ENCODE results near the gene ZNF580. TPM values are rescaled to one million over a fixed set of nuclear protein-coding genes. Genes with fewer than 3 reads are reported as not detected.

The ZNF580 gene
- 39.1 and 41.8 TPM in 2 replicates for total RNA-seq
- long read RNA-seq, result 0 reads

GRCh38 chr19:55640577-55641425 lies at the start of gene ZNF580:
ZNF580 (plus strand) TSS chr19:55641002; CDS start chr19:55642509, 1,507 bp downstream.
- peak; percentile 48 for DNase-seq (ENCODE audit: low read depth, low spot score)
- Mint-ChIP-seq H3K27ac (ENCODE audit: unreplicated experiment) (peak within 1 kb of the TSS; percentile 86), H3K36me3 (ENCODE audit: low read depth) (peaks cover 19% of the 10 kb centered on the region), H3K4me1 (peaks cover 53% of the 10 kb centered on the region), H3K9me3 (peaks cover 2% of the 10 kb centered on the region), H3K4me3 (peak within 1 kb of the TSS; percentile 96), H3K27me3 (ENCODE audit: low read depth) (peaks cover 21% of the 10 kb centered on the region)
- no peak for TF ChIP-seq CTCF (conservative IDR thresholded peaks at IDR 0.05)

DNA sequence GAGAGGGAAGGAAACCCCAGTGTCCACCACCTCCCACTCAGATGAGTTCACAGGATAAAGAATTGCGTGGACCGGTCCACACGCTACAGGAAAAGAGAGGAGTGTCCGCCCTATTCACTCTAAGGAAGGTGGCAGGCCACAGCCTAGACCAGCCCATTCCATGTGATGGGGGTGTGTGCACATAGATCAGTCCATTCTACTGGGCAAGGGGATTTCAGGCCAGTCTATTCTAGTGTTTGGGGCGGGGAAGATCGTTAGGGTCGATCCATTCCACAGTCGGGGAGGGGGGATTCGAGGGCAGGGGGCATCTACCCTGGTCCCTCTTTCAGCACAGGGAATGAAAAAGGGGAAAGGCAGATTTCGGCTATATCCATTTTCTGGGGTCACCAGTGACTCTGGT lies 49.2 kb upstream of the ZNF580 start:
- Mint-ChIP-seq H3K36me3 (ENCODE audit: low read depth) (peaks cover 23% of the 10 kb centered on the region), H3K9me3 (no peaks in the 10 kb centered on the region), H3K27me3 (ENCODE audit: low read depth) (no peaks in the 10 kb centered on the region), H3K4me1 (peaks cover 13% of the 10 kb centered on the region), H3K4me3 (peak overlapping the region; percentile 57), H3K27ac (ENCODE audit: unreplicated experiment) (no peak overlapping the region)
- TF ChIP-seq CTCF (conservative IDR thresholded peaks at IDR 0.05), result no peak
- no peak for DNase-seq (ENCODE audit: low read depth, low spot score)

GRCh38 chr19:55592391-55593090 lies 48.3 kb upstream of the ZNF580 start:
- H3K27me3 Mint-ChIP-seq (ENCODE audit: low read depth), result no peaks in the 10 kb centered on the region
- no peak overlapping the region for H3K27ac Mint-ChIP-seq (ENCODE audit: unreplicated experiment)
- H3K4me1 Mint-ChIP-seq, result peaks cover 3% of the 10 kb centered on the region
- H3K36me3 Mint-ChIP-seq (ENCODE audit: low read depth), result peaks cover 27% of the 10 kb centered on the region
- TF ChIP-seq CTCF (conservative IDR thresholded peaks at IDR 0.05), result no peak
- no peak overlapping the region for H3K4me3 Mint-ChIP-seq
- H3K9me3 Mint-ChIP-seq, result no peaks in the 10 kb centered on the region
- DNase-seq (ENCODE audit: low read depth, low spot score), result no peak

GRCh38 chr19:55593096-55593772 lies 47.6 kb upstream of the ZNF580 start:
- peaks cover 3% of the 10 kb centered on the region for H3K4me1 Mint-ChIP-seq

More at GRCh38 chr19:55593096-55593772, 47.6 kb upstream of the ZNF580 start:
- Mint-ChIP-seq H3K36me3 (ENCODE audit: low read depth) (peaks cover 27% of the 10 kb centered on the region), H3K27me3 (ENCODE audit: low read depth) (no peaks in the 10 kb centered on the region), H3K4me3 (peak overlapping the region; percentile 15), H3K27ac (ENCODE audit: unreplicated experiment) (no peak overlapping the region), H3K9me3 (no peaks in the 10 kb centered on the region)
- TF ChIP-seq CTCF (conservative IDR thresholded peaks at IDR 0.05), result no peak
- DNase-seq (ENCODE audit: low read depth, low spot score), result no peak
